Pancreas (tissue), 10 donors: ENCODE measurements around the gene CXCL16. TPM values are rescaled to one million over a fixed set of nuclear protein-coding genes. Genes with fewer than 3 reads are reported as not detected.
A peak's percentile ranks its signal among the peaks of the same experiment; 100 is the strongest.

Experiments
- ATAC-seq, 4 donors: fragments of 200-7000 bp; cut with Tn5 transposase; one replicate each; pipeline versions ENCODE4 v1.8.0 to v1.9.1; 2020; ENCODE audit warnings: mild to moderate bottlenecking in 4 of 4, moderate library complexity in 4 of 4
- DNase-seq, 6 donors: peaks; one replicate each; pipeline ENCODE4 v3.0.0-alpha.2; 2020
- FAIRE-seq: peaks from 2 replicates; lab custom pipeline; 2012; peaks lifted over from hg19 to GRCh38; lab: Jason Lieb, UNC
- H3K27ac ChIP-seq, 4 donors: fragments of 200-600 bp; sonication (generic); 1 replicate in 3 of 4; 2 replicates in 1 of 4; pipeline versions ENCODE4 v1.5.0 to v1.8.0; 2020
- H3K27me3 ChIP-seq, 4 donors: fragments of 200-600 bp; one replicate each; pipeline ENCODE4 v1.8.0; 2021
- H3K36me3 ChIP-seq, 3 donors: fragments of 200-600 bp; sonication (generic) in 1 of 3; one replicate each; pipeline versions ENCODE4 v1.5.0 to v1.8.0; 2020 to 2021
- H3K4me1 ChIP-seq, 3 donors: fragments of 200-600 bp; one replicate each; pipeline ENCODE4 v1.8.0; 2021
- H3K4me3 ChIP-seq, 4 donors: fragments of 200-600 bp; sonication (generic) in 2 of 4; one replicate each; pipeline versions ENCODE4 v1.5.0 to v1.8.0; 2020 to 2021
- H3K9me3 ChIP-seq, 4 donors: fragments of 200-600 bp; one replicate each; pipeline ENCODE4 v1.8.0; 2021
- CTCF ChIP-seq, 4 donors: fragments of 200-600 bp; sonication (generic) in 3 of 4; IDR thresholded peaks; one replicate each; pipeline versions ENCODE4 v1.5.0 to v1.8.0; 2021; ENCODE audit warnings: antibody characterized with exemption in 4 of 4
- WGBS, 2 donors: extraction: QIAGEN DNeasy Blood & Tissue Kit; methylation state at CpG; one replicate each; pipeline ENCODE4 v1.1.7; 2013; 5-methylcytosine and 5-hydroxymethylcytosine counted together
- intact Hi-C, 3 donors: fragments of 100-400 bp; cut with DNase I; formaldehyde crosslinking; loops; one replicate each; pipeline versions ENCODE4 v1.11.1 to v1.14.2; 2022
- polyA plus RNA-seq, 2 donors: library from polyadenylated mRNA; stranded (reverse); fragments of 200-250 nt; gene quantifications; one replicate each; pipeline ENCODE4 v1.2.3, GENCODE V29; 2013
- total RNA-seq, 6 donors: library from RNA; stranded (reverse); fragmentation: NEBNext Ultra II Directional in 4 of 6; extraction: Animal tissue kit (Norgen Biotek cat#: 25700) in 4 of 6; gene quantifications; one replicate each; pipeline versions ENCODE4 v1.2.1 to v1.2.4, GENCODE V29; 2021 to 2023
- donor health status: healthy with polysubstance abuse.
- donor health status: DM: no; HTN: no; CAD: no; lungs with moderate emphysema.
- donor health status: DM: no; HTN: no; CAD: no.
- donor health status: control.
- donor health status: control.
- donor health status: Bipolar disorder and iron deficiency.
- donor health status: DM: yes; HTN: yes; CAD: no.
- donor health status: DM: no; HTN: no; CAD: no.
- donor health status: DM: no; HTN: no; CAD: no.
- donor health status: DM: yes; HTN: yes; CAD: no.

The CXCL16 gene
- total and polyA plus RNA-seq, 8 donors = 7.6 to 55.6 (median 10.0) TPM

GRCh38 chr17:4712526-4712925 is 27.2 kb downstream of the CXCL16 start:
- WGBS, 2 donors = 26 to 32% methylated on average over 3 of the region's 3 CpGs
- ATAC-seq = no peak
- H3K4me1 ChIP-seq = peaks cover 0 to 6% (median 0%) of the 10 kb centered on the region in 3 donors
- H3K27ac ChIP-seq = peak overlapping the region in 1 of 4 donors; percentile 4
- no peak overlapping the region for H3K4me3 ChIP-seq
- no peaks in the 10 kb centered on the region for H3K36me3 ChIP-seq
- no peak for DNase-seq
- no peak for TF ChIP-seq CTCF (IDR thresholded peaks at IDR 0.05)
- no peaks in the 10 kb centered on the region for H3K9me3 ChIP-seq
- intact Hi-C loops = loop anchor here in 1 of 3 donors (10.0 kb wide), 1 partner anchor 182 kb away; the partner anchor contains the start of gene C17orf107
- no peak for FAIRE-seq
- no peaks in the 10 kb centered on the region for H3K27me3 ChIP-seq

GRCh38 chr17:4711661-4712181 is 28.0 kb downstream of the CXCL16 start:
- DNase-seq (peak in 2 of 6 donors; percentile 48 to 62), FAIRE-seq (no peak), ATAC-seq (no peak)
- WGBS, 2 donors = 59 to 60% methylated on average over 6 of the region's 6 CpGs
- Histone ChIP-seq H3K27me3 (no peaks in the 10 kb centered on the region), H3K4me3 (peak overlapping the region in 1 of 4 donors; percentile 70), H3K27ac (peak overlapping the region in 2 of 4 donors; percentile 84 to 85), H3K9me3 (no peaks in the 10 kb centered on the region), H3K36me3 (no peaks in the 10 kb centered on the region), H3K4me1 (peaks cover 0 to 6% (median 0%) of the 10 kb centered on the region in 3 donors)
- TF ChIP-seq CTCF (IDR thresholded peaks at IDR 0.05) = no peak
- intact Hi-C loops = loop anchor here in 1 of 3 donors (10.0 kb wide), 1 partner anchor 183 kb away; the partner anchor contains the start of gene C17orf107

- Histone ChIP-seq H3K9me3 (no peaks in the 10 kb centered on the region), H3K27ac (peak overlapping the region; percentile 47 to 85 (median 72)), H3K4me1 (peaks cover 0 to 6% (median 0%) of the 10 kb centered on the region in 3 donors), H3K36me3 (no peaks in the 10 kb centered on the region), H3K27me3 (no peaks in the 10 kb centered on the region), H3K4me3 (peak overlapping the region; percentile 11 to 70 (median 44))
- DNase-seq (peak in 1 of 6 donors; percentile 84), FAIRE-seq (no peak), ATAC-seq (peak; percentile 0 to 4 (median 2))
- TF ChIP-seq CTCF (IDR thresholded peaks at IDR 0.05) = no peak
- 16 to 30% methylated on average over 33 to 57 of the region's 57 CpGs for WGBS, 2 donors
- intact Hi-C loops = loop anchor here in 1 of 3 donors (10.0 kb wide), 1 partner anchor 184 kb away; the partner anchor contains the start of gene C17orf107
Measured at GRCh38 chr17:4710693-4711634, 28.8 kb downstream of the CXCL16 start.

- peak within 1 kb of the TSS; percentile 47 to 85 (median 72) for H3K27ac ChIP-seq
- peaks cover 0 to 6% (median 0%) of the 10 kb centered on the region in 3 donors for H3K4me1 ChIP-seq
- DNase-seq = peak; percentile 97 to 99 (median 98)
- H3K9me3 ChIP-seq = no peaks in the 10 kb centered on the region
- no peaks in the 10 kb centered on the region for H3K36me3 ChIP-seq
- intact Hi-C loops = loop anchor here in 1 of 3 donors (10.0 kb wide), 1 partner anchor 185 kb away; the partner anchor contains the start of gene C17orf107
- peak; percentile 85 to 92 (median 90) for ATAC-seq
- H3K27me3 ChIP-seq = no peaks in the 10 kb centered on the region
- peak; percentile 22 to 49 (median 38) for TF ChIP-seq CTCF (IDR thresholded peaks at IDR 0.05)
- peak within 1 kb of the TSS; percentile 11 to 70 (median 44) for H3K4me3 ChIP-seq
- FAIRE-seq = no peak
- WGBS, 2 donors = 0 to 1% methylated on average over 42 to 67 of the region's 67 CpGs
Measured at GRCh38 chr17:4709794-4710692, 29.7 kb downstream of the CXCL16 start, which contains the start of gene ARRB2. Gene ARRB2, plus strand, starts transcription at chr17:4710632. Its CDS starts 90 bp downstream, at chr17:4710722.
